GM13977 (cell line): ENCODE data around the gene RNF10.

ENCODE experiments used
- DNase-seq: peaks from one replicate; pipeline ENCODE4 v3.0.0; 2012; ENCODE audit warnings: low spot score
- in situ Hi-C: fragments of 300-500 bp; cut with MboI; formaldehyde crosslinking; loops from one replicate; pipeline ENCODE4 v1.12.0; 2022; ENCODE audit warnings: low sequenced_read_pairs, low pct_unique_long_range_greater_than_20kb, mixed read lengths, inconsistent platforms; ENCODE audit not compliant: unreplicated experiment
- TF ChIP-seq, protein P1 (sequence below): IDR thresholded peaks from 2 replicates; pipeline ENCODE4 v1.5.1; 2012; ENCODE audit warnings: mild to moderate bottlenecking, control low read depth; ENCODE audit not compliant: insufficient read depth; ENCODE audit errors: extremely low read depth, missing control alignments

RNF10 gene

GRCh38 chr12:120583478-120584030 lies 49.4 kb downstream of the RNF10 start:
- in situ Hi-C loops: loop anchor here (10.0 to 25.0 kb wide), 2 partner anchors 131 to 379 kb away; partner anchors contain the start of gene UNC119B
- TF ChIP-seq, protein P1, sequence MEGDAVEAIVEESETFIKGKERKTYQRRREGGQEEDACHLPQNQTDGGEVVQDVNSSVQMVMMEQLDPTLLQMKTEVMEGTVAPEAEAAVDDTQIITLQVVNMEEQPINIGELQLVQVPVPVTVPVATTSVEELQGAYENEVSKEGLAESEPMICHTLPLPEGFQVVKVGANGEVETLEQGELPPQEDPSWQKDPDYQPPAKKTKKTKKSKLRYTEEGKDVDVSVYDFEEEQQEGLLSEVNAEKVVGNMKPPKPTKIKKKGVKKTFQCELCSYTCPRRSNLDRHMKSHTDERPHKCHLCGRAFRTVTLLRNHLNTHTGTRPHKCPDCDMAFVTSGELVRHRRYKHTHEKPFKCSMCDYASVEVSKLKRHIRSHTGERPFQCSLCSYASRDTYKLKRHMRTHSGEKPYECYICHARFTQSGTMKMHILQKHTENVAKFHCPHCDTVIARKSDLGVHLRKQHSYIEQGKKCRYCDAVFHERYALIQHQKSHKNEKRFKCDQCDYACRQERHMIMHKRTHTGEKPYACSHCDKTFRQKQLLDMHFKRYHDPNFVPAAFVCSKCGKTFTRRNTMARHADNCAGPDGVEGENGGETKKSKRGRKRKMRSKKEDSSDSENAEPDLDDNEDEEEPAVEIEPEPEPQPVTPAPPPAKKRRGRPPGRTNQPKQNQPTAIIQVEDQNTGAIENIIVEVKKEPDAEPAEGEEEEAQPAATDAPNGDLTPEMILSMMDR: peak; percentile 87
- DNase-seq: peak; percentile 86

GRCh38 chr12:120584343-120585149 lies 50.4 kb downstream of the RNF10 start:
- DNase-seq: peak; percentile 60
- in situ Hi-C loops: loop anchor here (10.0 to 25.0 kb wide), 2 partner anchors 130 to 378 kb away; partner anchors contain the start of gene UNC119B
- TF ChIP-seq, protein P1: peak; percentile 49

DNA sequence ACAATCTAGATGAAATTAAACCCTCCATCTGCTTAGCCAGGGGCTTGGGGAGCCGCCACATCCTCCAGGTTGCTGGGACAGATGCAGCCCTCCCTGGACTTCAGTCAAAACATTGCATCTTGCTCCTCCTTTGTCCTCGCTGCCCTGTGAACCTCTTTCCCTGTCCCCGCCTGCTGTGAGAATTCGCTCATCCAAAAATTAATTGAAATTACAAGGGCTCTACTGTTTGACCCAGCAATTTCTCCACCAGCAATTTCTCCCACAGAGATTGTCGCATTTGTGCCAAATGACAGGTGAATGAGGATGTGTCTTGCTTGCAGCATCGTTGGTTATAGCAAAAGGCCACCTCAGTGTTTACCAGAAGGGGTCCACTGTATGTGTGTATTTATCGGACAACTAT lies 52.0 kb downstream of the RNF10 start:
- TF ChIP-seq, protein P1: no peak
- in situ Hi-C loops: loop anchor here (10.0 to 25.0 kb wide), 2 partner anchors 129 to 376 kb away; partner anchors contain the start of gene UNC119B
- DNase-seq: no peak

- no peak for DNase-seq
- TF ChIP-seq, protein P1: no peak
- in situ Hi-C loops: loop anchor here (10.0 to 25.0 kb wide), 2 partner anchors 128 to 375 kb away; partner anchors contain the start of gene UNC119B
Measured at GRCh38 chr12:120586860-120587259, 52.7 kb downstream of the RNF10 start.

DNA sequence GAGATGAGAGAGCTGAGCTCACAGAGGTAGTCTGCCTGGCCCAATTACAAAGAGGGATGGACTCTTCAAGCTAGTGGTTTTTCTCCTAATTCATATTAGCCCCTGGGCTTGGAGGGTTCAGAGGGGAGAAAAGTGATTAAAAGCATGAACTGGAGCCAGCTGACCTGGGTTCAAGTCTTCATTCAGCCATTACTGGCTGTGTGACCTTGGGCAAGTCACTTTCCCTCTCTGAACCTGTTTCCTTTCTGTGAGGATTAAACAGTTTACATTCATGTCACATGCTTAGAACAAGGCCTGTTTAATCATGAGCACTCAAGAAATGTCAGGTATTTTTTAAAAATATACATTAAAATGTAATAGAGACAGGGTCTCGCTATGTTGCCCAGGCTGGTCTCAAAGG lies 54.2 kb downstream of the RNF10 start:
- DNase-seq: no peak
- in situ Hi-C loops: loop anchor here (10.0 to 25.0 kb wide), 2 partner anchors 126 to 374 kb away; partner anchors contain the start of gene UNC119B
- TF ChIP-seq, protein P1: no peak
